SU-DHL-6 (cell line): ENCODE data around the gene RGPD4.
"Not testable (repeated sequence)": the region's sequence is repeated elsewhere in the genome, so short reads cannot be mapped to it uniquely, and the experiment has no call there.

Experiments used
- H2AFZ ChIP-seq: fragments of 200-600 bp; sonication (generic); 2 replicates; pipeline ENCODE4 v1.6.1; 2014; ENCODE audit warnings: low read depth, mild to moderate bottlenecking, moderate library complexity, mixed read lengths, antibody characterized with exemption, low read length; ENCODE audit not compliant: severe bottlenecking
- H3F3A ChIP-seq: fragments of 200-600 bp; shearing (Covaris generic); 2 replicates; pipeline ENCODE4 v1.6.0; 2016; ENCODE audit warnings: antibody characterized with exemption, mild to moderate bottlenecking; ENCODE audit not compliant: insufficient read depth
- H3K27ac ChIP-seq: fragments of 200-600 bp; sonication (generic); 2 replicates; pipeline ENCODE4 v1.5.1; 2016; ENCODE audit warnings: low read depth, mild to moderate bottlenecking, low read length, moderate library complexity, mixed read lengths
- H3K27me3 ChIP-seq: fragments of 200-600 bp; sonication (generic), shearing (Covaris generic); 2 replicates; pipeline ENCODE4 v1.6.0; 2014; ENCODE audit warnings: mild to moderate bottlenecking, low read length
- H3K36me3 ChIP-seq: fragments of 200-600 bp; sonication (generic); 2 replicates; pipeline ENCODE4 v1.6.1; 2014; ENCODE audit warnings: mild to moderate bottlenecking, low read length, mixed read lengths
- H3K4me2 ChIP-seq: fragments of 300-600, 200-600 bp; shearing (Covaris generic), sonication (generic); 2 replicates; pipeline ENCODE4 v1.6.0; 2014; ENCODE audit warnings: low read length, low read depth, mild to moderate bottlenecking; ENCODE audit not compliant: poor library complexity, severe bottlenecking
- H3K4me3 ChIP-seq: fragments of 200-600 bp; sonication (generic); 2 replicates; pipeline ENCODE4 v1.5.1; 2014; ENCODE audit warnings: antibody characterized with exemption, low read length, mild to moderate bottlenecking, mixed read lengths; ENCODE audit not compliant: insufficient read depth, poor library complexity, severe bottlenecking
- H3K79me2 ChIP-seq: fragments of 200-600 bp; sonication (generic); 2 replicates; pipeline ENCODE4 v1.6.1; 2014; ENCODE audit warnings: mild to moderate bottlenecking, low read length, moderate library complexity; ENCODE audit not compliant: insufficient read depth
- H3K9ac ChIP-seq: fragments of 200-600 bp; sonication (generic); 2 replicates; pipeline ENCODE4 v1.7.0; 2014; ENCODE audit warnings: mild to moderate bottlenecking, low read length
- H3K9me2 ChIP-seq: fragments of 200-600 bp; sonication (generic); replicated peaks from 2 replicates; pipeline ENCODE4 v1.6.1; 2014; ENCODE audit warnings: low read length; ENCODE audit not compliant: insufficient read depth
- H3K9me3 ChIP-seq: fragments of 200-600 bp; sonication (generic); 2 replicates; pipeline ENCODE4 v1.6.1; 2014; ENCODE audit warnings: low read length, mixed read lengths; ENCODE audit not compliant: insufficient read depth
- H4K20me1 ChIP-seq: fragments of 200-600 bp; sonication (generic); 2 replicates; pipeline ENCODE4 v1.6.1; 2014; ENCODE audit warnings: low read depth, mild to moderate bottlenecking, antibody characterized with exemption, low read length, moderate library complexity, mixed read lengths
- CTCF ChIP-seq: fragments of 200-600 bp; sonication (generic); IDR thresholded peaks from one replicate; pipeline ENCODE4 v1.5.1; 2017; ENCODE audit warnings: antibody characterized with exemption, mild to moderate bottlenecking, low read length, moderate library complexity; ENCODE audit not compliant: insufficient read depth, poor library complexity, severe bottlenecking
- EZH2phosphoT487 ChIP-seq: fragments of 200-600 bp; sonication (generic), shearing (Covaris generic); conservative IDR thresholded peaks from 2 replicates; pipeline ENCODE4 v1.6.1; 2018; ENCODE audit warnings: mild to moderate bottlenecking, antibody characterized with exemption, low read length, moderate library complexity, mixed read lengths

RGPD4 gene

GRCh38 chr2:107826749-107827148 is at the start of gene RGPD4:
TSS of gene RGPD4 (plus strand) at chr2:107826892. CDS start at chr2:107827014, 122 bp downstream.
- not testable (repeated sequence) for H3K27me3 ChIP-seq, H3K9ac ChIP-seq, H3K79me2 ChIP-seq, H3K9me3 ChIP-seq, H4K20me1 ChIP-seq, H3K27ac ChIP-seq, H3K4me3 ChIP-seq, H3K9me2 ChIP-seq, H3K36me3 ChIP-seq, H3K4me2 ChIP-seq, H2AFZ ChIP-seq, H3F3A ChIP-seq

GRCh38 chr2:107777974-107778373 is 48.7 kb upstream of the RGPD4 start:
- no peak for TF ChIP-seq EZH2phosphoT487
- TF ChIP-seq CTCF, result no peak
- H2AFZ ChIP-seq, result no peak overlapping the region
- no peaks in the 10 kb centered on the region for H3K79me2 ChIP-seq
- no peak overlapping the region for H3K9ac ChIP-seq
- no peaks in the 10 kb centered on the region for H3K27me3 ChIP-seq
- H3K27ac ChIP-seq, result no peak overlapping the region
- no peak overlapping the region for H3K4me2 ChIP-seq
- no peak overlapping the region for H3K4me3 ChIP-seq
- H4K20me1 ChIP-seq, result no peaks in the 10 kb centered on the region
- no peaks in the 10 kb centered on the region for H3K9me3 ChIP-seq
- H3K9me2 ChIP-seq, result no peaks in the 10 kb centered on the region
- no peaks in the 10 kb centered on the region for H3F3A ChIP-seq
- H3K36me3 ChIP-seq, result no peaks in the 10 kb centered on the region

GRCh38 chr2:107785756-107786155 is 40.9 kb upstream of the RGPD4 start:
- no peaks in the 10 kb centered on the region for H3K36me3 ChIP-seq
- H2AFZ ChIP-seq, result no peak overlapping the region
- H3K4me2 ChIP-seq, result no peak overlapping the region
- no peak overlapping the region for H3K4me3 ChIP-seq
- no peak overlapping the region for H3K27ac ChIP-seq
- no peaks in the 10 kb centered on the region for H3K27me3 ChIP-seq
- no peaks in the 10 kb centered on the region for H3F3A ChIP-seq
- H4K20me1 ChIP-seq, result no peaks in the 10 kb centered on the region
- no peaks in the 10 kb centered on the region for H3K9me2 ChIP-seq
- H3K9me3 ChIP-seq, result no peaks in the 10 kb centered on the region
- no peak for TF ChIP-seq CTCF
- TF ChIP-seq EZH2phosphoT487, result no peak
- no peak overlapping the region for H3K9ac ChIP-seq
- H3K79me2 ChIP-seq, result no peaks in the 10 kb centered on the region

- Histone ChIP-seq H3F3A (no peaks in the 10 kb centered on the region), H3K4me2 (no peak overlapping the region), H2AFZ (no peak overlapping the region), H3K79me2 (no peaks in the 10 kb centered on the region), H3K4me3 (no peak overlapping the region), H3K27me3 (no peaks in the 10 kb centered on the region), H3K27ac (no peak overlapping the region), H4K20me1 (no peaks in the 10 kb centered on the region), H3K36me3 (no peaks in the 10 kb centered on the region), H3K9ac (no peak overlapping the region), H3K9me3 (no peaks in the 10 kb centered on the region), H3K9me2 (no peaks in the 10 kb centered on the region)
- TF ChIP-seq EZH2phosphoT487 (no peak), CTCF (no peak)
Measured at GRCh38 chr2:107790837-107791236, 35.9 kb upstream of the RGPD4 start.
